NCI-H1417 (cell line): ENCODE measurements around the gene NUDCD2.
"Not testable (repeated sequence)": the region's sequence is repeated elsewhere in the genome, so short reads cannot be mapped to it uniquely, and the experiment has no call there.

Experiments
- DNase-seq, 3 experiments: peaks; one replicate each; lab custom pipeline; 2025; lab: John Stamatoyannopoulos, UW

The NUDCD2 gene

DNA sequence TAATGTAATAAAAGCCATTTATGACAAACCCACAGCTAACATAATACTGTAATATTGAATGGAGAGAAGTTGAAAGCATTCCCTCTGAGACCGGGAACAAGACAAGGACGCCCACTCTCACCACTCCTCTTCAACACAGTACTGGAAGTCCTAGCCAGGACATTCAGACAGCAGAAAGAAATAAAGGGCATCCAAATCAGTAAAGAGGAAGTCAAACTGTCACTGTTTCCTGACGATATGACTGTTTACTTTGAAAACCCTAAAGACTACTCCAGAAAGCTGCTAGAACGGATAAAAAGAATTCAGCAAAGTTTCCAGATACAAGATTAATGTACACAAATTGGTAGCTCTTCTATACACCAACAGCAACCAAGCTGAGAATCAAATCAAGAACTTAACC lies 33.8 kb downstream of the NUDCD2 start:
- DNase-seq, result not testable (repeated sequence)

DNA sequence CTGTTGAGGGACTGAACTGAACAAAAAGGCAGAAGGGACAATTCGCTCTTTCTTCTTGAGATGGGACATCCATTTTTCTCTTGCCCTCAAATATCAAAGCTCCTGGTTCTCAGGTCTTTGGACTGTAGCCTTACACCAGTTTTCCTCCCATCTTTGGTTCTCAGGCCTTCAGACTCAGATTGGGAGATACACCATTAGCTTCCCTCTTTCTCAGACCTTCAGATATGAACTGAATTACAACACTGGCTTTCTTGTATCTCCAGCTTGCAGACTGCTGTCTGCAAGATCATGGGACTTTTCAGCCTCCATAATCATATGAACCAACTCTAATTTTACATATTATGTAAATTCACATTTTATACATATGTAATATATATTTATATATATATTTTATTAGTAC lies 35.1 kb downstream of the NUDCD2 start:
- DNase-seq, result no peak

GRCh38 chr5:163415673-163416072 lies 44.2 kb downstream of the NUDCD2 start:
- not testable (repeated sequence) for DNase-seq

DNA sequence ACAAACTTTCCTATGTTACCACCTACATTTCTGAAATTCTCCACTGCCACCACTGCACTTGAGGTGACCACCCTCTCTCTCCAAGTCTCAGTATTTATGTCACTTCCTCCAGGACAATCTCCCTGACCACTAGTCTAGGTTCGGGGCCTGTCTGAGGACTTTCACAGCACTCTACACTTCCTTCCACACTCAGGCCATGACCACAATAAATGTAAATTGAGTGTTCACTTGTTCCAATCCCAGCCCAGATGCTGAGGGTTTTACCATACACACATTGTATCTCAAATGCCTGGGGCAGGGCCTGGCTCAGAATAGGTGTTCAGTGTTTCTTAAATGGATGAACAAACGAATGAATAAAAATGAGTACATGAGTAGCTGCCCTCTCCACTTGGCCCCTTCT lies 49.4 kb downstream of the NUDCD2 start:
- no peak for DNase-seq

DNA sequence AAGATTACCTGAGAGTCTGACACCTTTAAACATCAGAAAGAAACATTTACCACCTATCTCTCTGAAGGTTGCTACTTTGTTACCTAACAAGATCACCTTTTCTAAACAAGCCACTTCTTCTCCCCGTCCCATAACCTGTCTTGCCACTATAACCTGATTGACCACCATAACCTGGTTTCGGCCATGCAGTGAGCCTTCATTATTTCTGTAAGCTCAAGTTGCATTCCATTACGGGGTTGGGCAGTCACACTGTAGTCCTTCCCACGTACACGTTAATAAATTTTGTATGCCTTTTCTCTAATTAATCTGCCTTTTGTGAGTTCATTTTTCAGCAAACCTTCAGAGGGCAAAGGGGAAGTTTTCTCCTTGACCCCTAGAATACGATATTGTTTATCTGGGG lies 50.5 kb downstream of the NUDCD2 start:
- DNase-seq, result no peak

- peak; percentile 23 to 70 (median 32) for DNase-seq
Observed at GRCh38 chr5:163408311-163408923, 51.5 kb downstream of the NUDCD2 start.

DNA sequence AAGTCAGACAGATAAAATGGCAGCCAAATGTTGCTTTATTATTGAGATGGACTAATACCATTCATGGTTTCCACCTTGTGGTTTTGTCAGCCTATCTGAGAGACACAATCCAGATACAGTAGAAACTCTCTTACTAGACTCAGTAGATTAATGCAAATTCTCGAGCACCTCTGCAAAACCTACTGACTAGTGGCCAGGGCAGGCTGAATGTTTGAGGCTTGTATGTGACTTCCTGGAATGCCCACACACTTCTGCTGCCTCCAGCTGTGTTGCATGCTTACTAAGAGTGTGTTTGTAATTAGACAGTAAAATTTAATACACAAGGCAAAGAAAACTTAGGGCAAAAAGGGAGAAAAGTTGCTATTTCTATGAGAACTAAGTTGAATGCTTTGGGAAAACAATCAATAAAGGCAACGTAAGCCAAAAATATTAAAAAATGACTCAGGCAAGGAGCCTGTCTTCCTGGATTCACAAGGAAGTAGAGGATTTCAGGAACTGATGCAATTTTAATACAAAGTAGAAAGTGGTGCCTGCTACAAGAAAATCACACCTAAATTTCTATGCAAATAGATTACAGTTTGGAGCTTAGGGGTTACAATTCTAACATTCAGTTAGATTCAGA lies 52.8 kb downstream of the NUDCD2 start:
- no peak for DNase-seq

GRCh38 chr5:163404364-163405173 lies 55.3 kb downstream of the NUDCD2 start:
- DNase-seq, result no peak

- no peak for DNase-seq
Observed at GRCh38 chr5:163402007-163402406, 57.9 kb downstream of the NUDCD2 start.

- DNase-seq, result no peak
Observed at GRCh38 chr5:163401271-163401670, 58.6 kb downstream of the NUDCD2 start.

DNA sequence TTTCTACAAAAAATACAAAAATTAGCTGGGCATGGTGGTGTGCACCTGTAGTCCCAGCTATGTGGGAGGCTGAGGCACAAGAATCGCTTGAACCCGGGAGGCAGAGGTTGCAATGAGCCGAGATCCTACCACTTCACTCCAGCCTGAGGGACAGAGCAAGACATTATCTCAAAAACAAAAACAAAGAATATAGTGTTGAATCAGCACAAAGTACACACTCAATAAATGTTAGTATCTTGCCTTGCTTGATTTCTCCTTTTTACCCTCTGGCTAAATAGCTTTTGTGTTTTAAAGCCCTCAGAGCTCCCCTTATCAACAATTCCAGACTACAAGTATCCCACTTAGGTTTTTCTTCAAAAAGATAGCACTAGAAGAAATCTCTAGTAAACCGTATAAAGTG lies 60.0 kb downstream of the NUDCD2 start:
- DNase-seq, result no peak

DNA sequence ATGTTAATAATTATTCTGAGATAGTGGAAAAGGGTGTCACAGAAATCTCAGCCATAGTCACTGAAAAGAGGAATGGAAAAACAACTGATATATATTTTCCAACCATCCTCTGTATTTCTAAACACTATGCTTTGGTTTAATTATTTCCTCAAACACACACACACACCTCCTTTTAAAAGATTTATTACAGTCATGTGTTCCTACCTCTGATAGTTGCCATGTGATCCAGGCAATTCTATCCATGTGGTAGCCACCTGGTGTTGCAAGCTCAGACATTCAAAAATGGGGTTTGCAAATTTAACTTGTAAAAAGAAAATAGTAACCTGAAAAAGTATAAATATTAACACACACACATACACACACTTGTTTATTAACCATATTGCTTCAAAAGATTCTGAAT lies 62.5 kb downstream of the NUDCD2 start:
- no peak for DNase-seq

DNA sequence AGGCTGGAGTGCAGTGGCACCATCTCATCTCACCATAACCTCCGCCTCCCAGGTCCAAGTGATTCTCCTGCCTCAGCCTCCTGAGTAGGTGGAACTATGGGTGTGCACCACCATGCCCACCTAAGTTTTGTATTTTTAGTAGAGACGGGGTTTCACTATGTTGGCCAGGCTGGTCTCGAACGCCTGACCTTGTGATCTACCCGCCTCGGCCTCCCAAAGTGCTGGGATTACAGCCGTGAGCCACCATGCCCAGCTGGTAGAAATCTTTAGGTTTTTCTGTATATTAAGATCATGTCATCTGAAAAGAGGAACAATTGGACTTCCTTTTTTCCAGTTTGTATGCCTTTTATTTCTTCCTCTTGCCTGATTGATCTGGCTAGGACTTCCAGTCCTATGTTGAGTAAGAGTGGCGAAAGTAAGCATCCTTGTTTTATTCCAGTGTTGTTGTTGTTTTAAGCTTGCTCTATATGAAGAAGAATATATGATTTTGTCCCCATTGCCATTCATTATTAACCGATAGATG lies 63.0 kb downstream of the NUDCD2 start:
- DNase-seq, result not testable (repeated sequence)
